GM23338 (cell line): ENCODE data around the gene LILRB5. TPM values are rescaled to one million over a fixed set of nuclear protein-coding genes. Genes with fewer than 3 reads are reported as not detected.

ENCODE experiments used
- ATAC-seq: fragments of 200-7000 bp; cut with Tn5 transposase; 3 replicates; pipeline ENCODE4 v1.9.1; 2020
- DNase-seq: peaks from one replicate; pipeline ENCODE4 v3.0.0-alpha.2; 2015; ENCODE audit warnings: low spot score
- H2AFZ ChIP-seq: fragments of 200-600 bp; sonication (generic); 2 replicates; pipeline ENCODE4 v1.8.0; 2016; ENCODE audit warnings: antibody characterized with exemption, mild to moderate bottlenecking, moderate library complexity
- H3F3A ChIP-seq: fragments of 200-600 bp; sonication (generic); replicated peaks from 2 replicates; pipeline ENCODE4 v1.8.0; 2017; ENCODE audit warnings: antibody characterized with exemption, mixed run types, low read depth
- H3K27ac ChIP-seq: fragments of 200-600 bp; sonication (generic); 2 replicates; pipeline ENCODE4 v1.6.1; 2016; ENCODE audit warnings: low read depth
- H3K27me3 ChIP-seq: fragments of 200-600 bp; sonication (generic); 2 replicates; pipeline ENCODE4 v1.8.0; 2016; ENCODE audit warnings: mild to moderate bottlenecking, mixed run types, moderate library complexity; ENCODE audit not compliant: insufficient read depth
- H3K36me3 ChIP-seq: fragments of 200-600 bp; sonication (generic); 2 replicates; pipeline ENCODE4 v1.8.0; 2016; ENCODE audit warnings: mild to moderate bottlenecking; ENCODE audit not compliant: insufficient read depth
- H3K4me1 ChIP-seq: fragments of 200-600 bp; sonication (generic); 2 replicates; pipeline ENCODE4 v1.8.0; 2016; ENCODE audit warnings: mild to moderate bottlenecking, moderate library complexity; ENCODE audit not compliant: insufficient read depth
- H3K4me2 ChIP-seq: fragments of 200-600 bp; sonication (generic); 2 replicates; pipeline ENCODE4 v1.7.1; 2017; ENCODE audit warnings: mixed run types
- H3K4me3 ChIP-seq: fragments of 200-600 bp; sonication (generic); 2 replicates; pipeline ENCODE4 v1.6.1; 2016; ENCODE audit warnings: mixed run types
- H3K79me2 ChIP-seq: fragments of 200-600 bp; sonication (generic); replicated peaks from 2 replicates; pipeline ENCODE4 v1.8.0; 2017; ENCODE audit warnings: mild to moderate bottlenecking; ENCODE audit not compliant: insufficient read depth
- H3K9me2 ChIP-seq: fragments of 200-600 bp; sonication (generic); 2 replicates; pipeline ENCODE4 v1.8.0; 2017; ENCODE audit not compliant: insufficient read depth
- H4K20me1 ChIP-seq: fragments of 200-600 bp; sonication (generic); replicated peaks from 2 replicates; pipeline ENCODE4 v1.8.0; 2017; ENCODE audit warnings: mild to moderate bottlenecking; ENCODE audit not compliant: insufficient read depth
- H3K27ac Mint-ChIP-seq: 2 replicates; pipeline ENCODE4 v1.8.0; 2020; ENCODE audit warnings: inconsistent platforms, mild to moderate bottlenecking, moderate library complexity, mixed read lengths
- H3K27me3 Mint-ChIP-seq: 3 replicates; pipeline ENCODE4 v1.8.0; 2022; ENCODE audit warnings: low read depth, mild to moderate bottlenecking, moderate library complexity, mixed read lengths, inconsistent platforms; ENCODE audit not compliant: insufficient read depth, poor library complexity
- H3K36me3 Mint-ChIP-seq: 3 replicates; pipeline ENCODE4 v1.8.0; 2021; ENCODE audit warnings: low read depth, mild to moderate bottlenecking, inconsistent platforms, moderate library complexity, mixed read lengths
- H3K4me1 Mint-ChIP-seq: 3 replicates; pipeline ENCODE4 v1.8.0; 2020; ENCODE audit warnings: mild to moderate bottlenecking, inconsistent platforms, mixed read lengths
- H3K4me3 Mint-ChIP-seq: 3 replicates; pipeline ENCODE4 v1.8.0; 2021; ENCODE audit warnings: moderate library complexity, mild to moderate bottlenecking, inconsistent platforms, mixed read lengths
- H3K9me3 Mint-ChIP-seq: 3 replicates; pipeline ENCODE4 v1.8.0; 2020; ENCODE audit warnings: moderate library complexity, mild to moderate bottlenecking, inconsistent platforms, mixed read lengths
- CREB1 ChIP-seq: fragments of 250-450 bp; sonication (Bioruptor Pico); IDR thresholded peaks from 2 replicates; pipeline ENCODE4 v1.5.0; 2020; ENCODE audit warnings: low read depth, mild to moderate bottlenecking, moderate library complexity
- EZH2 ChIP-seq: fragments of 200-600 bp; sonication (generic); IDR thresholded peaks from one replicate; pipeline ENCODE4 v1.8.0; 2017; ENCODE audit warnings: antibody characterized with exemption, mild to moderate bottlenecking, low read depth; ENCODE audit not compliant: unreplicated experiment
- EZH2phosphoT487 ChIP-seq: fragments of 200-600 bp; sonication (generic); IDR thresholded peaks from one replicate; pipeline ENCODE4 v1.8.1; 2018; ENCODE audit warnings: antibody characterized with exemption; ENCODE audit not compliant: unreplicated experiment
- JUNB ChIP-seq: IDR thresholded peaks from one replicate; pipeline ENCODE4 v1.6.1; 2016; ENCODE audit warnings: antibody characterized with exemption; ENCODE audit not compliant: unreplicated experiment
- NANOG ChIP-seq: IDR thresholded peaks from 2 replicates; pipeline ENCODE4 v1.6.1; 2016; ENCODE audit warnings: antibody characterized with exemption, borderline replicate concordance
- POLR2AphosphoS5 ChIP-seq: IDR thresholded peaks from 2 replicates; pipeline ENCODE4 v1.6.1; 2016; ENCODE audit warnings: antibody characterized with exemption, low read depth
- STAT1 ChIP-seq: IDR thresholded peaks from one replicate; pipeline ENCODE4 v1.6.1; 2016; ENCODE audit warnings: antibody characterized with exemption; ENCODE audit not compliant: unreplicated experiment
- ZNF114 ChIP-seq: fragments of 250-450 bp; sonication (Bioruptor Pico); IDR thresholded peaks from 2 replicates; pipeline ENCODE4 v1.5.0; 2020; ENCODE audit warnings: mild to moderate bottlenecking, moderate library complexity
- ZNF331 ChIP-seq: fragments of 250-450 bp; sonication (Bioruptor Pico); IDR thresholded peaks from 2 replicates; pipeline ENCODE4 v1.5.0; 2020; ENCODE audit warnings: low read depth, mild to moderate bottlenecking, moderate library complexity
- long read RNA-seq: library from polyadenylated mRNA; unstranded; transcript quantifications from one replicate; pipeline ENCODE4 v2.0.0, GENCODE V29; 2020; ENCODE audit not compliant: unreplicated experiment
- polyA plus RNA-seq: library from polyadenylated mRNA; unstranded; fragments of >200 nt; fragmentation: Nextera tagmentation; extraction: Ambion mirVana; gene quantifications from 2 replicates; pipeline ENCODE4 v1.2.1, GENCODE V29; 2016
- total RNA-seq: library from RNA; depleted of rRNA; stranded (reverse); fragments of >200 nt; shearing (Covaris generic); gene quantifications from 2 replicates; pipeline ENCODE4 v1.2.3, GENCODE V29; 2014; rRNA removed
- TF ChIP-seq, protein P1 (sequence below): IDR thresholded peaks from 2 replicates; pipeline ENCODE4 v1.6.1; 2016; ENCODE audit warnings: antibody characterized with exemption
- TF ChIP-seq, protein P2 (sequence below): IDR thresholded peaks from one replicate; pipeline ENCODE4 v1.6.1; 2018; ENCODE audit warnings: antibody characterized with exemption; ENCODE audit not compliant: unreplicated experiment
- TF ChIP-seq, protein P3 (sequence below), 2 experiments: fragments of 200-600 bp in 1 of 2; sonication (generic) in 1 of 2; conservative IDR thresholded peaks; 2 replicates each; pipeline versions ENCODE4 v1.5.1 to v1.6.1; 2016 to 2017; ENCODE audit warnings: antibody characterized with exemption in 2 of 2, low read depth in 2 of 2, mild to moderate bottlenecking in 2 of 2, moderate library complexity in 1 of 2
- TF ChIP-seq, protein P4 (sequence below): fragments of 250-450 bp; sonication (Bioruptor Pico); IDR thresholded peaks from 2 replicates; pipeline ENCODE4 v1.5.0; 2020; ENCODE audit warnings: mild to moderate bottlenecking, moderate library complexity

The LILRB5 gene
- total RNA-seq (not detected in 2 replicates), polyA plus RNA-seq (not detected in 2 replicates)
- long read RNA-seq: 0 reads

DNA sequence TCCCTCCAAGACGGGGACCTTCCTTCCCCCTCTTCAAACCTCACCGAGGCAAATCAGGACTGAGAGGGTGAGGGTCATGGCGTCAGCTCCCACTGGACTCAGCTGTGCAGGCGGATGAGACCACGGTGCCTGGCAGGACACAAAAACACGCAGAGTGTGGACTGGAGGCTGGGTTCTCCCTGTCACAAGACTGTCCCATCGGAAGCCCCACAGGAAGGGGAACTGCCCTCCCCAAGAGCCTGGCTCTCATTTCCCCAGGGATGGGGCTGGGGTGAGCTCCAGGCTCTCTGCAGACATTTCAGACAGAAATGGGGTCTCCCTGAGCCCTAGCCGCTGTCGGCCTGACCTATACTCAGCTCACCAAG lies at the start of gene LILRB5:
TSS of gene LILRB5 (minus strand) at position 158 of the 365 bp plus-strand sequence. CDS start at position 78, 80 bp downstream.
- Histone ChIP-seq H3K36me3 (no peaks in the 10 kb centered on the region), H4K20me1 (no peaks in the 10 kb centered on the region), H3F3A (no peaks in the 10 kb centered on the region), H3K79me2 (no peaks in the 10 kb centered on the region), H3K4me3 (no peak within 1 kb of the TSS), H3K4me1 (no peaks in the 10 kb centered on the region), H3K9me2 (no peaks in the 10 kb centered on the region), H3K4me2 (no peak within 1 kb of the TSS), H3K27ac (no peak within 1 kb of the TSS), H2AFZ (no peak within 1 kb of the TSS), H3K27me3 (no peaks in the 10 kb centered on the region)
- no peaks in the 10 kb centered on the region for H3K9me3 Mint-ChIP-seq
- peaks cover 4% of the 10 kb centered on the region; the same call in 1 of the 3 replicates for H3K4me1 Mint-ChIP-seq
- no peak within 1 kb of the TSS for H3K27ac Mint-ChIP-seq
- H3K4me3 Mint-ChIP-seq: no peak within 1 kb of the TSS
- DNase-seq (no peak), ATAC-seq (no peak)
- peaks cover 5% of the 10 kb centered on the region for H3K27me3 Mint-ChIP-seq
- TF ChIP-seq ZNF331 (CRISPR knock-in tag): no peak
- TF ChIP-seq, protein P1, sequence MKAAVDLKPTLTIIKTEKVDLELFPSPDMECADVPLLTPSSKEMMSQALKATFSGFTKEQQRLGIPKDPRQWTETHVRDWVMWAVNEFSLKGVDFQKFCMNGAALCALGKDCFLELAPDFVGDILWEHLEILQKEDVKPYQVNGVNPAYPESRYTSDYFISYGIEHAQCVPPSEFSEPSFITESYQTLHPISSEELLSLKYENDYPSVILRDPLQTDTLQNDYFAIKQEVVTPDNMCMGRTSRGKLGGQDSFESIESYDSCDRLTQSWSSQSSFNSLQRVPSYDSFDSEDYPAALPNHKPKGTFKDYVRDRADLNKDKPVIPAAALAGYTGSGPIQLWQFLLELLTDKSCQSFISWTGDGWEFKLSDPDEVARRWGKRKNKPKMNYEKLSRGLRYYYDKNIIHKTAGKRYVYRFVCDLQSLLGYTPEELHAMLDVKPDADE: no peak
- TF ChIP-seq EZH2phosphoT487: no peak
- TF ChIP-seq ZNF114: no peak
- TF ChIP-seq EZH2: no peak
- no peak for TF ChIP-seq JUNB
- TF ChIP-seq STAT1: no peak
- TF ChIP-seq, protein P2, sequence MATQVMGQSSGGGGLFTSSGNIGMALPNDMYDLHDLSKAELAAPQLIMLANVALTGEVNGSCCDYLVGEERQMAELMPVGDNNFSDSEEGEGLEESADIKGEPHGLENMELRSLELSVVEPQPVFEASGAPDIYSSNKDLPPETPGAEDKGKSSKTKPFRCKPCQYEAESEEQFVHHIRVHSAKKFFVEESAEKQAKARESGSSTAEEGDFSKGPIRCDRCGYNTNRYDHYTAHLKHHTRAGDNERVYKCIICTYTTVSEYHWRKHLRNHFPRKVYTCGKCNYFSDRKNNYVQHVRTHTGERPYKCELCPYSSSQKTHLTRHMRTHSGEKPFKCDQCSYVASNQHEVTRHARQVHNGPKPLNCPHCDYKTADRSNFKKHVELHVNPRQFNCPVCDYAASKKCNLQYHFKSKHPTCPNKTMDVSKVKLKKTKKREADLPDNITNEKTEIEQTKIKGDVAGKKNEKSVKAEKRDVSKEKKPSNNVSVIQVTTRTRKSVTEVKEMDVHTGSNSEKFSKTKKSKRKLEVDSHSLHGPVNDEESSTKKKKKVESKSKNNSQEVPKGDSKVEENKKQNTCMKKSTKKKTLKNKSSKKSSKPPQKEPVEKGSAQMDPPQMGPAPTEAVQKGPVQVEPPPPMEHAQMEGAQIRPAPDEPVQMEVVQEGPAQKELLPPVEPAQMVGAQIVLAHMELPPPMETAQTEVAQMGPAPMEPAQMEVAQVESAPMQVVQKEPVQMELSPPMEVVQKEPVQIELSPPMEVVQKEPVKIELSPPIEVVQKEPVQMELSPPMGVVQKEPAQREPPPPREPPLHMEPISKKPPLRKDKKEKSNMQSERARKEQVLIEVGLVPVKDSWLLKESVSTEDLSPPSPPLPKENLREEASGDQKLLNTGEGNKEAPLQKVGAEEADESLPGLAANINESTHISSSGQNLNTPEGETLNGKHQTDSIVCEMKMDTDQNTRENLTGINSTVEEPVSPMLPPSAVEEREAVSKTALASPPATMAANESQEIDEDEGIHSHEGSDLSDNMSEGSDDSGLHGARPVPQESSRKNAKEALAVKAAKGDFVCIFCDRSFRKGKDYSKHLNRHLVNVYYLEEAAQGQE: no peak
- TF ChIP-seq CREB1 (CRISPR knock-in tag): no peak
- TF ChIP-seq, protein P3, sequence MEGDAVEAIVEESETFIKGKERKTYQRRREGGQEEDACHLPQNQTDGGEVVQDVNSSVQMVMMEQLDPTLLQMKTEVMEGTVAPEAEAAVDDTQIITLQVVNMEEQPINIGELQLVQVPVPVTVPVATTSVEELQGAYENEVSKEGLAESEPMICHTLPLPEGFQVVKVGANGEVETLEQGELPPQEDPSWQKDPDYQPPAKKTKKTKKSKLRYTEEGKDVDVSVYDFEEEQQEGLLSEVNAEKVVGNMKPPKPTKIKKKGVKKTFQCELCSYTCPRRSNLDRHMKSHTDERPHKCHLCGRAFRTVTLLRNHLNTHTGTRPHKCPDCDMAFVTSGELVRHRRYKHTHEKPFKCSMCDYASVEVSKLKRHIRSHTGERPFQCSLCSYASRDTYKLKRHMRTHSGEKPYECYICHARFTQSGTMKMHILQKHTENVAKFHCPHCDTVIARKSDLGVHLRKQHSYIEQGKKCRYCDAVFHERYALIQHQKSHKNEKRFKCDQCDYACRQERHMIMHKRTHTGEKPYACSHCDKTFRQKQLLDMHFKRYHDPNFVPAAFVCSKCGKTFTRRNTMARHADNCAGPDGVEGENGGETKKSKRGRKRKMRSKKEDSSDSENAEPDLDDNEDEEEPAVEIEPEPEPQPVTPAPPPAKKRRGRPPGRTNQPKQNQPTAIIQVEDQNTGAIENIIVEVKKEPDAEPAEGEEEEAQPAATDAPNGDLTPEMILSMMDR (conservative IDR thresholded peaks at IDR 0.05; ENCODE audit: low read depth in 2 of 2): no peak
- TF ChIP-seq NANOG: no peak
- TF ChIP-seq, protein P4, sequence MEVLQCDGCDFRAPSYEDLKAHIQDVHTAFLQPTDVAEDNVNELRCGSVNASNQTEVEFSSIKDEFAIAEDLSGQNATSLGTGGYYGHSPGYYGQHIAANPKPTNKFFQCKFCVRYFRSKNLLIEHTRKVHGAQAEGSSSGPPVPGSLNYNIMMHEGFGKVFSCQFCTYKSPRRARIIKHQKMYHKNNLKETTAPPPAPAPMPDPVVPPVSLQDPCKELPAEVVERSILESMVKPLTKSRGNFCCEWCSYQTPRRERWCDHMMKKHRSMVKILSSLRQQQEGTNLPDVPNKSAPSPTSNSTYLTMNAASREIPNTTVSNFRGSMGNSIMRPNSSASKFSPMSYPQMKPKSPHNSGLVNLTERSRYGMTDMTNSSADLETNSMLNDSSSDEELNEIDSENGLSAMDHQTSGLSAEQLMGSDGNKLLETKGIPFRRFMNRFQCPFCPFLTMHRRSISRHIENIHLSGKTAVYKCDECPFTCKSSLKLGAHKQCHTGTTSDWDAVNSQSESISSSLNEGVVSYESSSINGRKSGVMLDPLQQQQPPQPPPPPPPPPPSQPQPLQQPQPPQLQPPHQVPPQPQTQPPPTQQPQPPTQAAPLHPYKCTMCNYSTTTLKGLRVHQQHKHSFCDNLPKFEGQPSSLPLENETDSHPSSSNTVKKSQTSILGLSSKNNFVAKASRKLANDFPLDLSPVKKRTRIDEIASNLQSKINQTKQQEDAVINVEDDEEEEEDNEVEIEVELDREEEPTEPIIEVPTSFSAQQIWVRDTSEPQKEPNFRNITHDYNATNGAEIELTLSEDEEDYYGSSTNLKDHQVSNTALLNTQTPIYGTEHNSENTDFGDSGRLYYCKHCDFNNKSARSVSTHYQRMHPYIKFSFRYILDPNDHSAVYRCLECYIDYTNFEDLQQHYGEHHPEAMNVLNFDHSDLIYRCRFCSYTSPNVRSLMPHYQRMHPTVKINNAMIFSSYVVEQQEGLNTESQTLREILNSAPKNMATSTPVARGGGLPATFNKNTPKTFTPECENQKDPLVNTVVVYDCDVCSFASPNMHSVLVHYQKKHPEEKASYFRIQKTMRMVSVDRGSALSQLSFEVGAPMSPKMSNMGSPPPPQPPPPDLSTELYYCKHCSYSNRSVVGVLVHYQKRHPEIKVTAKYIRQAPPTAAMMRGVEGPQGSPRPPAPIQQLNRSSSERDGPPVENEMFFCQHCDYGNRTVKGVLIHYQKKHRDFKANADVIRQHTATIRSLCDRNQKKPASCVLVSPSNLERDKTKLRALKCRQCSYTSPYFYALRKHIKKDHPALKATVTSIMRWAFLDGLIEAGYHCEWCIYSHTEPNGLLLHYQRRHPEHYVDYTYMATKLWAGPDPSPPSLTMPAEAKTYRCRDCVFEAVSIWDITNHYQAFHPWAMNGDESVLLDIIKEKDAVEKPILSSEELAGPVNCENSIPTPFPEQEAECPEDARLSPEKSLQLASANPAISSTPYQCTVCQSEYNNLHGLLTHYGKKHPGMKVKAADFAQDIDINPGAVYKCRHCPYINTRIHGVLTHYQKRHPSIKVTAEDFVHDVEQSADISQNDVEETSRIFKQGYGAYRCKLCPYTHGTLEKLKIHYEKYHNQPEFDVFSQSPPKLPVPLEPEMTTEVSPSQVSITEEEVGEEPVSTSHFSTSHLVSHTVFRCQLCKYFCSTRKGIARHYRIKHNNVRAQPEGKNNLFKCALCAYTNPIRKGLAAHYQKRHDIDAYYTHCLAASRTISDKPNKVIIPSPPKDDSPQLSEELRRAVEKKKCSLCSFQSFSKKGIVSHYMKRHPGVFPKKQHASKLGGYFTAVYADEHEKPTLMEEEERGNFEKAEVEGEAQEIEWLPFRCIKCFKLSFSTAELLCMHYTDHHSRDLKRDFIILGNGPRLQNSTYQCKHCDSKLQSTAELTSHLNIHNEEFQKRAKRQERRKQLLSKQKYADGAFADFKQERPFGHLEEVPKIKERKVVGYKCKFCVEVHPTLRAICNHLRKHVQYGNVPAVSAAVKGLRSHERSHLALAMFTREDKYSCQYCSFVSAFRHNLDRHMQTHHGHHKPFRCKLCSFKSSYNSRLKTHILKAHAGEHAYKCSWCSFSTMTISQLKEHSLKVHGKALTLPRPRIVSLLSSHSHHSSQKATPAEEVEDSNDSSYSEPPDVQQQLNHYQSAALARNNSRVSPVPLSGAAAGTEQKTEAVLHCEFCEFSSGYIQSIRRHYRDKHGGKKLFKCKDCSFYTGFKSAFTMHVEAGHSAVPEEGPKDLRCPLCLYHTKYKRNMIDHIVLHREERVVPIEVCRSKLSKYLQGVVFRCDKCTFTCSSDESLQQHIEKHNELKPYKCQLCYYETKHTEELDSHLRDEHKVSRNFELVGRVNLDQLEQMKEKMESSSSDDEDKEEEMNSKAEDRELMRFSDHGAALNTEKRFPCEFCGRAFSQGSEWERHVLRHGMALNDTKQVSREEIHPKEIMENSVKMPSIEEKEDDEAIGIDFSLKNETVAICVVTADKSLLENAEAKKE (CRISPR knock-in tag): no peak
- no peak for TF ChIP-seq POLR2AphosphoS5
- H3K36me3 Mint-ChIP-seq: no peaks in the 10 kb centered on the region
